B cell (primary cell): ENCODE data around the gene FHIP2A.

ENCODE experiments used
- EZH2 ChIP-seq: IDR thresholded peaks from 2 replicates; pipeline ENCODE4 v1.6.1; 2012; ENCODE audit warnings: borderline replicate concordance, low read depth, mild to moderate bottlenecking, moderate library complexity, low read length; ENCODE audit not compliant: insufficient read depth, poor library complexity, severe bottlenecking
- TF ChIP-seq, protein P1 (sequence below): fragments of 200-600 bp; IDR thresholded peaks from one replicate; pipeline ENCODE4 v1.8.0; 2022; ENCODE audit warnings: antibody characterized with exemption, mild to moderate bottlenecking

- TF ChIP-seq, protein P1, sequence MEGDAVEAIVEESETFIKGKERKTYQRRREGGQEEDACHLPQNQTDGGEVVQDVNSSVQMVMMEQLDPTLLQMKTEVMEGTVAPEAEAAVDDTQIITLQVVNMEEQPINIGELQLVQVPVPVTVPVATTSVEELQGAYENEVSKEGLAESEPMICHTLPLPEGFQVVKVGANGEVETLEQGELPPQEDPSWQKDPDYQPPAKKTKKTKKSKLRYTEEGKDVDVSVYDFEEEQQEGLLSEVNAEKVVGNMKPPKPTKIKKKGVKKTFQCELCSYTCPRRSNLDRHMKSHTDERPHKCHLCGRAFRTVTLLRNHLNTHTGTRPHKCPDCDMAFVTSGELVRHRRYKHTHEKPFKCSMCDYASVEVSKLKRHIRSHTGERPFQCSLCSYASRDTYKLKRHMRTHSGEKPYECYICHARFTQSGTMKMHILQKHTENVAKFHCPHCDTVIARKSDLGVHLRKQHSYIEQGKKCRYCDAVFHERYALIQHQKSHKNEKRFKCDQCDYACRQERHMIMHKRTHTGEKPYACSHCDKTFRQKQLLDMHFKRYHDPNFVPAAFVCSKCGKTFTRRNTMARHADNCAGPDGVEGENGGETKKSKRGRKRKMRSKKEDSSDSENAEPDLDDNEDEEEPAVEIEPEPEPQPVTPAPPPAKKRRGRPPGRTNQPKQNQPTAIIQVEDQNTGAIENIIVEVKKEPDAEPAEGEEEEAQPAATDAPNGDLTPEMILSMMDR = no peak
- TF ChIP-seq EZH2 = no peak
Measured at GRCh38 chr10:114823077-114823463, 1.5 kb downstream of the FHIP2A start.
